NCI-H2029 (cell line): ENCODE measurements around the gene TOR1AIP1.
A peak's percentile ranks its signal among the peaks of the same experiment; 100 is the strongest.
"Not testable (repeated sequence)": the region's sequence is repeated elsewhere in the genome, so short reads cannot be mapped to it uniquely, and the experiment has no call there.

Experiments
- DNase-seq: peaks from one replicate; lab custom pipeline; 2025; lab: John Stamatoyannopoulos, UW

Gene TOR1AIP1

GRCh38 chr1:179937668-179938254 is 55.7 kb downstream of the TOR1AIP1 start:
- DNase-seq = no peak

- DNase-seq = no peak
These were observed 56.7 kb downstream of the TOR1AIP1 start for GRCh38 chr1:179938752-179939151.

- DNase-seq = no peak
These were observed 57.9 kb downstream of the TOR1AIP1 start for GRCh38 chr1:179939941-179940340.

DNA sequence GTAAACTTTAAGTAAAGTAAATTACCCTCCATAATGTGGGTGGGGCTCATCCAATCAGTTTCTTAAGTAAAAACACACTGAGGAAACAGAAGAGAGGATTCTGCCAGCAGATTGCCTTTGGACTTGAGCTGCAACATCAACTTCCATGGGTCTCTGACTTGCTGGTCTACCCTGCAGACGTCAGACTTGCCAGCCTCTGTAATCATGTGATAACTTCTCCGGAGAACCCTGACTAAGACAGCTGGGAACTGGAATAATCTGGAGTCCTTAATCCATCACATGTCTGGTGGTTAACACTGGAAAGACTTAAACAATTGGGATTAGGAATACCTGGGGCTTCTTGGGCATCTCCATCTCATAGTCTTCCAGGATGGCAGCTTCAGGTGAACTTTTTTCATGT is 59.4 kb downstream of the TOR1AIP1 start:
- no peak for DNase-seq

DNA sequence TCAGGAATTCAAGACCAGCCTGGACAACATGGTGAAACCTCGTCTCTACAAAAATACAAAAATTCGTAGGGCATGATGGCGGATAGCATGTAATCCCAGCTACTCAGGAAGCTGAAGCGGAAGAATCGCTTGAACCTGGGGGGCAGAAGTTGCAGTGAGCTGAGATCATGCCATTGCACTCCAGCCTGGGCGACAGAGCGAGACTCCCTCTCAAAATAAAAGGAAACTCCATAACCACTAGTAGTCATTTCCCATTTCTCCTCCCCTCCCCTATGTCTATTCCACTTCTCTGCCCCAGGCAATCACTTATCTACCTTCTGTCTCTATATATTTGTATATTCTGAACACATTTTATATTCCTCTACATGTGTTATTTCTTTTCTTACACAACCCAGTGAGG is 68.6 kb downstream of the TOR1AIP1 start:
- DNase-seq = no peak

DNA sequence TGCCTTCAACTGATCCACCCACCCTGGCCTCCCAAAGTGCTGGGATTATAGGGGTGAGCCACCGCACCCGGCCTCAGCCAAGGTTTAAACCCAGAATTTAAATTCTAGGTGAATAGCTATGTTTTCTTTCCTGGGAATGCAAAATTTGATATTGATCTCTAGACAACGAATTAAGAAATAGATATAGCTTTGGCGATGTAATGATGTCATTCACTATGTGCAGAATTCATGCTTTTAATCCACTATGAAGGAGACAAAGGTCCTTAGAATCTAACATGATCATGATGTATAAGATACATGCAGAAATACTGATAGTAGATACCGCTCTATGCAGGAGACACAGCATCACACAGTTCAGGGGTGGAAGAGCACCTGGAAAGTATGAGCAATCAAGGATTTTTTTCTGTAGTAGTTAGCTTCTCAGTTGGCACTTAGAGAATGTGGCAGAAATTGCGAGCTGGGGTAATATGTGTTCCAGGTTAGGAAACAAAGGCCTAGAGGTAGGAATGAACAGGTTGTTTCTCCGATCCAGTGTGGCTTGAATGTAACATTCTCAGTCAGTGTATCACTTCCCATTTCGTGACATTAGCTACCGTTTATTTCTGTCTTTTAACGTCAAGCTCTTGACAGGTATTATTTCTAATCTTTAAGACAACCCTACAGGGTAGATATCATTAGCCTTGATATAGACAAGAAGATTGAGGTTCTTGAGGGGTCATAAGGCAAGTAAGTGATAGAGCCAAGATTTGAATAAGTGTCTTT is 69.5 kb downstream of the TOR1AIP1 start:
- no peak for DNase-seq

GRCh38 chr1:179952186-179952585 is 70.1 kb downstream of the TOR1AIP1 start:
- no peak for DNase-seq

DNA sequence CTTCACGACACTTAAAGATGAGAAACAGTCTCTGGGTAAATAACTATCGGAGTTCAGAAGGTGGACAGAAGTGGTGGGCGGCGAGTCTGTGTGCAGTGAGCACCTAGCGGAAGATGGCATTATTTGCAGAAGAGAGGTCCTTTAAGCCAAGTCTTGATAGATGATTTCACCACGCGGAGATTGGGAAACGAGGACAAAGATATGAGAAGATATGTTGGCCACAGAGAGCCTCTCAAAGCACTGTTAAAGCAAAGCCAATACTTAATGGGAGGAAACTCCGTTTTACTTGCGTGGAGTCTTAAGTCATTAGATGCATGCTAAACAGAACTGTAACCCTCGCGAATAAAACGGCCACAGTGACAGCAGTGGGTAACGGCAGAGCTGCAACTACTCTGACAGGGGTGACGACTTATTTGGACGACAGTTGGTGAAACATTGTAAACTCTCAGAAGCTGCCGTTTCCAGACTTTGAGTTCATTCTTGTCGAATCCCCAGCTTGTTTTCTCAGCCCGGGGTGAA is 71.9 kb downstream of the TOR1AIP1 start:
- DNase-seq = peak; percentile 20

GRCh38 chr1:179954493-179955286 is 72.6 kb downstream of the TOR1AIP1 start, which contains the start of gene CEP350:
Gene CEP350 (plus strand): TSS chr1:179954810. CDS start chr1:179986182, 31,372 bp downstream.
- peak; percentile 97 for DNase-seq

GRCh38 chr1:179955287-179955680 is 73.2 kb downstream of the TOR1AIP1 start:
- DNase-seq = no peak

DNA sequence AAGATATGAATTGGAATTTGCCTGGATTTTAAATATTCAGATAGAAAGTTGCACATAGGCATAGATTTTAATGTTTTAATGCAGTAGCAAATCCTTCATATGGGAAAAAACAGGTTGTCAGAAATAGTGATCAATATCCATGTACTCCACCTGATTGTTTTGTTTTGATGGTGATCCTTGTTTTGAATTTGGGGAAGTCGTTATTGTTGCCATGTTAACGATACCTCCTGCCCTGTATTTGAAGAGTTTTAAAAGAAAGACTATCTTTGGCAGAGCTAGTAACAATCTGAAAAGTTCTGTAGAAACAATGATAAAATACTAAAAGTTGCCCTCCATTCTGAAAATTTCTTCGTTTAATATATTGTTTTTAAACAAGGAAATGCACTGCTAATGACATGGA is 73.6 kb downstream of the TOR1AIP1 start:
- no peak for DNase-seq

- no peak for DNase-seq
These were observed 76.3 kb downstream of the TOR1AIP1 start for GRCh38 chr1:179958359-179958758.

GRCh38 chr1:179962168-179962567 is 80.1 kb downstream of the TOR1AIP1 start:
- not testable (repeated sequence) for DNase-seq

DNA sequence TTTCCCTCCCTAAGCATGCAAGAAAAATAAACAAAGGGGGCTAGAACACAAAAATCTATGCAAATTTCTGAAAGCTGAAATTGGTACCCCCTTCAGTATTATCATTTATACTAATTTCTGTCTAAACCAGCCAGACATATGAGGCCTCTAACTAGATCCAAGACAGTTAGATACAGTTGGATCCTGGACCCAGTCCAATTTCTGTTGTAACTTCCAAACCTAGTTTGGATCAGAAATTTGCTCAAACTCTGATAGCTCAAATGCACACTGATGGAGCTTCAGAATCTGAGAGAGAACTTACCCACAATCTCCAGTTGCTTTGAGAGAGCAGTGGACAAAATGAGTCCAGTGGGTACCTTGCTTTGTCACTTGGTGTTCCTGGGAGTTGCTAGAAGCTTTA is 84.5 kb downstream of the TOR1AIP1 start:
- no peak for DNase-seq

GRCh38 chr1:179968284-179968993 is 86.4 kb downstream of the TOR1AIP1 start:
- DNase-seq = no peak

DNA sequence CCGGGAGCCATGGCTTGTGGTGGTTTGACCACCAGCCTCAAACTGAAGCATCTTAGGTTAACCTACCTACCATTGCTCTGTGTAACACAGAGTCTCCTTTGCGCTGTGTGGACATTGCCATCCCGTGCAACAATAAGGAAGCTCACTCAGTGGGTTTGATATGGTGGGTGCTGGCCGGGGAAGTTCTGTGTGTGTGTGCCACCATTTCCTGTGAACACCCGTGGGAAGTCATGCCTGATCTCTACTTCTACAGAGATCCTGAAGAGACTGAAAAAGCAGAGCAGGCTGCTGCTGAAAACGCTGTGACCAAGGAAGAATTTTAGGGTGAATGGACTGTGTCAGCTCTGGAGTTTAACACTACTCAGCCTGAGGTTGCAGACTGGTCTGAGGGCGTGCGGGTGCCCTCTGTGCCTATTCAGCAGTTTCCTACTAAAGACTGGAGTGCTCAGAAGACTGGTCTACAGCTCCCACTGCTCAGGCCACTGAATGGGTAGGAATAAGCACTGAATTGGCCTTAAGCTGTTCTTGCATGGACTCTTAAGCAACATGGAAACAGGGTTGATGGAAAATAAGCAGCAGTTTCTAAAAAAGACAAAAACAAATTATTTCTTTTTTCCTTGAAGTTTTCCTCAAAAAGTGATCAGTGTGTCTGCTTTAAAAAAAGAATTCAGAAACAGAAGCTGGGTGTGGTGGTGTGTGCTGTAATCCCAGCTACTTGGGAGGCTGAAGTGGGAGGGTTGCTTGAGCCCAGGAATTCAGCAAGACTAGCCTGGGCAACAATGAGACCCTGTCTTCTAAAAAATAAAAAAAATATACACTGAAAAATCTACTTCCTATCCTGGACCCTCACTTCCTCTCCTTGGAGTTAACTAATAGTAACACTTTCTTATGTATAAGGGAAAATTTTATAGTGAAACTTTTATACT is 87.2 kb downstream of the TOR1AIP1 start:
- DNase-seq = no peak
